Neural crest cell (in vitro differentiated cells): Measurements from ENCODE around the gene NELFB. TPM values are rescaled to one million over a fixed set of nuclear protein-coding genes. Genes with fewer than 3 reads are reported as not detected.

Experiments used
- DNase-seq: peaks from one replicate; pipeline ENCODE4 v3.0.0; 2021; ENCODE audit warnings: low read depth, mixed read lengths, low spot score
- H3K27ac Mint-ChIP-seq: one replicate; pipeline ENCODE4 v1.8.0; 2021; ENCODE audit warnings: mild to moderate bottlenecking, mixed read lengths; ENCODE audit not compliant: unreplicated experiment
- H3K27me3 Mint-ChIP-seq: 2 replicates; pipeline ENCODE4 v1.8.0; 2021; ENCODE audit warnings: low read depth, mild to moderate bottlenecking, mixed read lengths
- H3K36me3 Mint-ChIP-seq: 2 replicates; pipeline ENCODE4 v1.8.0; 2021; ENCODE audit warnings: low read depth, mild to moderate bottlenecking, mixed read lengths
- H3K4me1 Mint-ChIP-seq: 2 replicates; pipeline ENCODE4 v1.8.0; 2021; ENCODE audit warnings: mixed read lengths
- H3K4me3 Mint-ChIP-seq: one replicate; pipeline ENCODE4 v1.8.0; 2021; ENCODE audit warnings: mild to moderate bottlenecking, mixed read lengths
- H3K9me3 Mint-ChIP-seq: 2 replicates; pipeline ENCODE4 v1.8.0; 2021; ENCODE audit warnings: mixed read lengths
- total RNA-seq: library from RNA; stranded (reverse); gene quantifications from 2 replicates; pipeline ENCODE4 v1.2.1, GENCODE V29; 2021
- TF ChIP-seq, protein P1 (sequence below): fragments of 200-600 bp; sonication (generic); conservative IDR thresholded peaks from 2 replicates; pipeline ENCODE4 v1.5.0; 2021; ENCODE audit warnings: antibody characterized with exemption, mild to moderate bottlenecking

The NELFB gene
- total RNA-seq, 1 donor from 2014 or later: 79.0 TPM

DNA sequence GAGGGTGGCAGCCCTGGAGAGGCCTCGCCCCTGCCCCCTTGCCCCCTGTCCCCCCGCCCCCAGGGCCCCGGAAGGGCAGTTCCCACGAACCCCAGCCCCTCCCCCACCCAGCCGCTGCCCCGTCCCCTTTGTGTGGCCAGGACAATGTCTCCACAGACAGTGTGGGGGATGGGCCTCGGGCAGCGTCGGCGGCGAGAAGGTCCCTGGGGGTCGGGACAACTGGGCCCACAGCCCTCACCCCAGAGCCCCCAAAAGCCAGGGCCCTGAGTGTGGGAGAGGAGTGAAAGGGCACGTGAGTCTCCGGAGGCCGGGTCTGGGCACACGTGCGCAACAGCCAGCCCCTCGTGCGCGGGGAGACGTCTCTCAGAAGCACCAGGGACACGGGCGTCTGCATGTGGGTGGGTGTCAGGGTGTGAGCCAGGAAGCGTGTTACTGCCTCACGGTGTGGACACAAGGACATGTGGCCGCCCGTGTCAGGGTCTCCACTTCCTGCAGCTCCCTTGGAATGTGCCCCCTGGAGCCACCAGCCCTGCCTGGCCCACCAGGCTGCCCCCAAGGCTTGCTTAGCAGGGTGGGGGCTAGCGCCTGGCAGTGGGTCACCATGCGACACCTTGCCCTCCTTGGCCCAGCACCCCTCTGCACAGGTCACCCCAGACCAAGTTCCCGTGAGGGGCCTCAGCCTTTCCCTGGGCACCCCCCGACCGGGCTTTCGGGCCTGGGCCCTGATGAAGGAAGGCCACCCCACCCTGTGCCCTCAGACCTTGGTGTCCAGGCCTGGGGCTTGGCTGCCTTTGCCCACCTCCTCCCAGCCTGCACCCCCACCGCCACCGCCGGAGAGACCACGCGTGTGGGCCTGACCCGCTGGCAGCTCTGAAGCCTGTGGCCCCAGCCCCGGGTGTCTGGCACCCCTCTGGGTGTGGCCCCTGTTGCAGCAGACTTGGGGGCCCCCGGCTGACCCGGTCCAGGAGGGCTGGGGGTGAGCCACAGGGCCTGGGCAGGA lies 59.7 kb downstream of the NELFB start:
- Mint-ChIP-seq H3K27me3 (no peaks in the 10 kb centered on the region), H3K4me1 (peaks cover 18% of the 10 kb centered on the region), H3K27ac (no peak overlapping the region), H3K4me3 (no peak overlapping the region), H3K9me3 (no peaks in the 10 kb centered on the region), H3K36me3 (no peaks in the 10 kb centered on the region)
- DNase-seq: no peak
- TF ChIP-seq, protein P1, sequence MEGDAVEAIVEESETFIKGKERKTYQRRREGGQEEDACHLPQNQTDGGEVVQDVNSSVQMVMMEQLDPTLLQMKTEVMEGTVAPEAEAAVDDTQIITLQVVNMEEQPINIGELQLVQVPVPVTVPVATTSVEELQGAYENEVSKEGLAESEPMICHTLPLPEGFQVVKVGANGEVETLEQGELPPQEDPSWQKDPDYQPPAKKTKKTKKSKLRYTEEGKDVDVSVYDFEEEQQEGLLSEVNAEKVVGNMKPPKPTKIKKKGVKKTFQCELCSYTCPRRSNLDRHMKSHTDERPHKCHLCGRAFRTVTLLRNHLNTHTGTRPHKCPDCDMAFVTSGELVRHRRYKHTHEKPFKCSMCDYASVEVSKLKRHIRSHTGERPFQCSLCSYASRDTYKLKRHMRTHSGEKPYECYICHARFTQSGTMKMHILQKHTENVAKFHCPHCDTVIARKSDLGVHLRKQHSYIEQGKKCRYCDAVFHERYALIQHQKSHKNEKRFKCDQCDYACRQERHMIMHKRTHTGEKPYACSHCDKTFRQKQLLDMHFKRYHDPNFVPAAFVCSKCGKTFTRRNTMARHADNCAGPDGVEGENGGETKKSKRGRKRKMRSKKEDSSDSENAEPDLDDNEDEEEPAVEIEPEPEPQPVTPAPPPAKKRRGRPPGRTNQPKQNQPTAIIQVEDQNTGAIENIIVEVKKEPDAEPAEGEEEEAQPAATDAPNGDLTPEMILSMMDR: no peak

DNA sequence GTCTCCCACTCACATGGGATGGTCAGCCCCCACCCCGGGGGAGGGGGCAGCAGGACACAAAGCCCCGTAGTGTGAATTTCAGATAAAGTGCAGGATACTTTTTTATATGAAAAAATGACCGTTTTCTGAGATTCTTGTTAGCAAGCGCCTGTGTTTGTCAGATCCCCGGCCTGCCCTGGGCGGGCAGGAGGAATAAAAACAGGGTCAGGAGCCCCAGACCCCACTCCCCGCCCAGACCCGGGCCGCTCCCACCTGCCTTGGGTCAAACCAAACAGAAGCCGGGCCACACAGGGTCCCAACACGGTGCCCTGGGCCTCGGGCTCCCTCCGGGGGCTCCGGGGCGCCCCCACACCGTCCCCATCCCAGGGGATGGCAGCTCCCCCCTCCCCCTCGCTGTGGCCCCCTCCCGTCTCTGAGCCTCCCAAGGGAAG lies 60.5 kb downstream of the NELFB start:
- Mint-ChIP-seq H3K4me1 (peaks cover 19% of the 10 kb centered on the region), H3K27me3 (no peaks in the 10 kb centered on the region), H3K27ac (no peak overlapping the region), H3K4me3 (no peak overlapping the region), H3K36me3 (no peaks in the 10 kb centered on the region), H3K9me3 (no peaks in the 10 kb centered on the region)
- no peak for DNase-seq
- TF ChIP-seq, protein P1: no peak

DNA sequence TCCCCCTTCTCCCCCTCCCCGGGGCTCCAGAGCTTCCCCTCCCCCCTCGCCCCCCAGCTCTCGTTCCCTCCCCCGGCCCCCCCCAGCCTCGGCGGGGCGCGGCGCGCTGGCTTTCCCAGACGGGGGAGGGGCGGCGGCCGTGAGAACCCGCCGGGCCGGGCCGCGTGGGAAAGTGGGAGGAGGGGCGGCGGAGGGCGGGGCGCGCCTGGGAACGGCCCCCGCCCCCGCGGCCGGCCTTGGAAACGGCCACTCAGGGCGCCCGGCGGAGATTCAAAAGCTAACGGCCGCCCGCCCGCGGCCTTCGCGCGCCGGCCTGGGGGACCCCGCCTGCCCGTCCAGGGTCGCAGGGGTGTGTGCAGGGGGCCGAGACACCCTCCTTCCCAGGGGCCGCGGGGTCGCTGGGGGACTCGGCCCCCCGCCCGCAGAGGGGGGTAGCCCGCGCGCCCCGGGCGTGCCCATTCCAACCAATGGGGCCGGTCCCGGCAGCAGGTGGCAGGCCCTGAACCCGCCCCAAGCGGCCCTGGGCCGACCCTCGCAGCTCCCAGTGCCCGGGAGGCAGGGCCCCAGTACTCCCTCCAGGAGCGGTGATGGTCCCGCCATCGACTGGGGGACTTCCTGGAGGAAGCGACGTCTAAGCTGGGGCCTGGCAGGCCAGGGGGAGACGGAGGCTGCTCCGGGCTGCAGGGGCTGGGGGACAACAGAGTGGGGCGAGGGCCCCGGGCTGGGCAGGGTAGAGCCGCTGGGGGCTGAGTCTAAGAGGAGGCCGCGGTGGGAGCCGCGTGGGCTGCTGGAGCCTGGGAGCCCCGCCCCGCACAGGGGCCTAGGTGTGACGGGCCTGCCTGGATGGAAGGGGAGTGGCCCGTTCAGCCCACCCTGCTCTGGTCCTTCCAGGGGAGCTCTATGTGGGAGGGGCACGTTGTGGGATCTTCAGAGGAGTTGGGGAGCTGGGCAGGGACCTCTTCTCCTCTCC lies 61.2 kb downstream of the NELFB start:
- TF ChIP-seq, protein P1: no peak
- Mint-ChIP-seq H3K4me3 (no peak overlapping the region), H3K27ac (no peak overlapping the region), H3K9me3 (no peaks in the 10 kb centered on the region), H3K36me3 (no peaks in the 10 kb centered on the region), H3K27me3 (no peaks in the 10 kb centered on the region), H3K4me1 (peaks cover 22% of the 10 kb centered on the region)
- DNase-seq: no peak

DNA sequence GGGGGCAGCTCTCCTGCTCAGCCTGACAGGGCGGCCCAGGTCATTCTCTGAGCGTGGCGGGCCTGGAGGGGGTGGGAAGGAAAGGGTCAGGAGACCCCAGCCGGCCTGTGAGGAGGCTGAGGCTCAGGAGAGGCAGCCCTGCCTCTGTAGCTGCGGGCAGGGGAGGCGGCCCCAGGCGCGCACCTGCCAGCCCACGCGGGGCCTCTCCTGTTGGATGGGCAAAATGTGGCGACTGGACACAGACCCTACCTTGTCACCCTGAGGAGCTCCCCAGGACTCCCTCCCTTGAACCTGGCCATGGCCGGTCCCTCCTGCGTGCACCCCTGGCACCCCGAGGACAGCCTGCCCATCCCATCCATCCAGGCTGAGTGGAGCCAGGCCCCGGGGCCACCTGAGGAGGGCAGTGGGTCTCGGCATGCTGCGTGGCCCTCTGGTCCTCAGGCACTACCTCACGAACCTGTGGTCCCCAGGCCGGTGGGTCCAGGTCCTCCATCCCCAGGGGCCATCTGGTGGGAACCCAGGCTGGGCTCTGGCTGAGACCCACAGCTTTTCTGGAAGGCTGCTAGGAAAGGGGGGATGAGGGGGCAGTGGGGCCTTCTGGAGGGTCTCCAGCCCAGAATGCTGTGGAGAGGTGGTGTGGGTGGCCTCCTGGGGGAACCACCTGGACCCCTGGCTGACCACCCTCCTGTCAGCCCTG lies 62.0 kb downstream of the NELFB start:
- no peak overlapping the region for H3K27ac Mint-ChIP-seq
- H3K4me3 Mint-ChIP-seq: no peak overlapping the region
- no peak for DNase-seq
- H3K27me3 Mint-ChIP-seq: no peaks in the 10 kb centered on the region
- peaks cover 22% of the 10 kb centered on the region for H3K4me1 Mint-ChIP-seq
- H3K9me3 Mint-ChIP-seq: no peaks in the 10 kb centered on the region
- TF ChIP-seq, protein P1: no peak
- H3K36me3 Mint-ChIP-seq: no peaks in the 10 kb centered on the region
